GM12873 (cell line): ENCODE results near the gene EMP2.

Experiments
- TF ChIP-seq, protein P1 (sequence below): IDR thresholded peaks from 2 replicates; pipeline ENCODE4 v1.5.1; 2012; ENCODE audit warnings: low read depth, mild to moderate bottlenecking, moderate library complexity, low read length, control low read depth; ENCODE audit not compliant: insufficient read depth; ENCODE audit errors: missing control alignments

The EMP2 gene

GRCh38 chr16:10613785-10614485 lies 33.5 kb upstream of the EMP2 start:
- TF ChIP-seq, protein P1, sequence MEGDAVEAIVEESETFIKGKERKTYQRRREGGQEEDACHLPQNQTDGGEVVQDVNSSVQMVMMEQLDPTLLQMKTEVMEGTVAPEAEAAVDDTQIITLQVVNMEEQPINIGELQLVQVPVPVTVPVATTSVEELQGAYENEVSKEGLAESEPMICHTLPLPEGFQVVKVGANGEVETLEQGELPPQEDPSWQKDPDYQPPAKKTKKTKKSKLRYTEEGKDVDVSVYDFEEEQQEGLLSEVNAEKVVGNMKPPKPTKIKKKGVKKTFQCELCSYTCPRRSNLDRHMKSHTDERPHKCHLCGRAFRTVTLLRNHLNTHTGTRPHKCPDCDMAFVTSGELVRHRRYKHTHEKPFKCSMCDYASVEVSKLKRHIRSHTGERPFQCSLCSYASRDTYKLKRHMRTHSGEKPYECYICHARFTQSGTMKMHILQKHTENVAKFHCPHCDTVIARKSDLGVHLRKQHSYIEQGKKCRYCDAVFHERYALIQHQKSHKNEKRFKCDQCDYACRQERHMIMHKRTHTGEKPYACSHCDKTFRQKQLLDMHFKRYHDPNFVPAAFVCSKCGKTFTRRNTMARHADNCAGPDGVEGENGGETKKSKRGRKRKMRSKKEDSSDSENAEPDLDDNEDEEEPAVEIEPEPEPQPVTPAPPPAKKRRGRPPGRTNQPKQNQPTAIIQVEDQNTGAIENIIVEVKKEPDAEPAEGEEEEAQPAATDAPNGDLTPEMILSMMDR: no peak

DNA sequence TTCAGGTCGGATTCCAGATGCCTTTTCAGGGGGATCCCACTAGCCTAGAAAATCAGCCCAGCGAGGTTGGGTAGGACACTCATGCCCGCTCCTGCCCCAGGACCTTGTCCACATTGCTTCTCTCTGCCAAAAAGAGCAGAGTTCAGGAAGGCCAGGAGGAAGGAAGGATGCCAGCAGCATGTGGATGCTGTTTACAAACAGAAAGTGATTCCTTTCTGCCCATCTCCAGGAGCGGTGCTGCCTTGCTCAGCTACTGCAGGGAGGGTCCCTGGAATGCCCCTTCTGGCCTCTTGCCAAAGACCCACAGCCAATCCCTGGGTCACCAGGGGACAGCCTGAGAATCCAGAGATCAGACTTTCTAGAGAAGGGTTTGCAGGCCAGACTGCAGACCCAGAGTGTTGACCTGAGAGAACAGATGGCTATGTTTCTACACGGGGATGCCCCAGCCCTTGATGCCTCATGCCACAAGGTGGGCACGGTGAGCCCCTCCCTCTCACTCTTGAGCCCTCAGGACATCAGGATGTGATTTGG lies 32.3 kb upstream of the EMP2 start:
- TF ChIP-seq, protein P1: no peak

DNA sequence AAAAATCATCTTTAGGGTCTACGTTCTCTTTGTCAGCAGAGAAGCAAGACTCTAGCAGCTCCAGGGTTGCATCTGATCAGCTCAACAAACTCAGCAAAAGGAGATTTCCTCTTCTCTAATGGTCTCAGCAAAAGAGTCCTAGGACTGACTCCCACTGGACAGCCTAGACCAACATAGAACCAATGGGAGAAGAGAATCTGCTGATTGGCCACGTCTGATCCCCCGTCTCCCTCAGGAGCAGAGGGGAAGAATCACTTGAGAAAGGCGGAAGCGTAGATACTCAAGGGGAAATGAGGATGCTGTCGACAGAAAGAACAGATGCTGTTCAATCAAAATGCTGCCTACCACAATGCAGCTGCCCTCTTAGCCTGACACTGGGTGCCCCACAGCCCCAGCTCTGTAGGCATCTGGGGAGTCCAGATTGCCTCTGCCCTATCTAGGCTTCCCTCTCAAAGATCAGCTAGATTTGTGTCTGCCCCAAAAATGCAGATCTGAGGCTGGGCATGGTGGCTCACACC lies 31.5 kb upstream of the EMP2 start:
- TF ChIP-seq, protein P1: no peak

DNA sequence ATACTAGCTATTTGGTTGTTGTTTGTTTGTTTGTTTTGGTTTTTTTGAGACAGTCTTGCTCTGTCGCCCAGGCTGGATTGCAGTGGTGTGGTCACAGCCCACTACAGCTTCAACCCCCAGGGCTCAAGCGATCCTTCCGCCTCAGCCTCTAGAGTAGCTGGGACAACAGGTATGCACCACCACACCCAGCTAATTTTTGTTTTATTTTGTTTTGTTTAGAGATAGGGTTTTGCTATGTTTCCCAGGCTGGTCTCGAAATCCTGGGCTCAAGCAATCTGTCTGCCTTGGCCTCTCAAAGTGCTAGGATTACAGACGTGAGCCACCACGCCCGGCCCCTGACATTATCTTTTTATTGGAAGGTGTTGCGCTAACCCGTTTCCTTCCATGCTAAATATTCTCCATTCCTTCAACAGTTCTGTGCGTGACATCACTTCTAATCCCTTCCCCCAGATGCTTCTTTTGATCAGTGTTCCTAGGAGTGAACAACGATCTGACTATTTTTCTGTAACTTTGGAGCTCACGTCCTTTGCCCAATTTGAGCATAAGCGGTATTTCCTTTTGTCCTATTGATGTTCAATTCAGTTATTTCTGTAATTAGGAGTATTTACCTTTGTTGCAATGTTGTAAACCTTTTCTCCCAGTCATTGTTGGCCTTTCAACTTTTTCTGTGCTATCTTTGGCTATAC lies 30.2 kb upstream of the EMP2 start:
- TF ChIP-seq, protein P1: no peak

DNA sequence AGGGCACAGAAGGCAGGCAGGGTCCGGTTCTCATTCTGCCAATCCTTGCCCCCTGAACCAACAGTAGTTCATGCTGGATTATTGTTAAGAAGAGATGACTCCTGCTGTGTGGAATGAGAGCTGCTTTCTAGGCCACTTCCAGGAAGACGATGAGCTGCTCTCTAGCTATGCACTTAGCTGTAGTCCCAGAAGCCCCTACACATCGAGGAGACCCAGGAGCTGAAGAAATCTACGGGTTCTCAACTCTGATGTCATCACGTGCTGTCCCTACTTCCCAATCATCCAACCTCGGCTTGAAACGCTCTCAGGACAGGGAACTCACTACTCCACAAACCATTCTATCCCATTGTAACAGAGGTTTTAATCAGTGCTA lies 29.0 kb upstream of the EMP2 start:
- TF ChIP-seq, protein P1: no peak

- TF ChIP-seq, protein P1: no peak
These were observed 28.4 kb upstream of the EMP2 start for GRCh38 chr16:10608687-10609401.

DNA sequence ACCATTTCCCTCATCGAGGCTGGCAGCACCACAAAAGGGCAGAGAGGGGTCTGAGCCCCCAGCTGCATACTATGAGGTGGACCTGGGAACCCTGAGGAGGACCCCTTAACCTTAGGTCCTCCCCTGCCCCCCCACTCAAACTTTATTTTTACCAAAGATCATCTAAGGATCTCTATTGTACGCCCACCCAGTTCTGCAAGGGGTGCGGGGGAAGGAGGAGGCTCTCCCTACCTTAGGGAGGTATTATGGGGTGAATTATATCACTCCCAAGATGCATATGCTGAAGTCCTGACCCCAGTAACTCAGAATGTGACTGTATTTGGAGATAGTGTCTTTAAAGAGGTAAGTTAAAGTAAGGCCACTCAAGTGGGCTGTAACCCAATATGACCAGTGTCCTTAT lies 26.8 kb upstream of the EMP2 start:
- TF ChIP-seq, protein P1: no peak
